Measurements from ENCODE around the gene PRODH.

PRODH gene

DNA sequence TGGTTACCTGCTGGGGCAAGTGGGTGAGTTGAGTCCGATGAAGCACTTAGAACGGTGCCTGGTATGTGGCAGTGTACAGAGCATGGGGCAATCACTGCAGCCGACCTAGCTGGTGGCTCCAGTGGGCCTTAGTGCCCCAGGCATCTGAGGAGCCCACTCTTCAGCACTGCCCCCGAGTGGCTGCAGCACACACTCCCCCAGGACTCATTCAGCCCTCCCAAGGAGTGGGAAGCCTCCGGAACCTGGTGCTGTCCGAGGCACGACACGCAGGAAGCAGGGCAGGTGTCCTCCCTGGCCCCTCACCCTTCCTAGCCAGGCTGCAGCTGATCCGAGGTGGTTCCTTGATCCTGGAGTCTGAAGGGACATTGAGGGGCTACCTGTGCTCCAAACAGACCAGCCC, 42.4 kb upstream of the PRODH start:
- Histone ChIP-seq H3K27me3 (ENCODE audit: low read length) (no peaks in the 10 kb centered on the region), H3K79me2 (ENCODE audit: insufficient read depth, low read length) (no peaks in the 10 kb centered on the region), H2AFZ (ENCODE audit: low read depth, low read length, severe bottlenecking) (no peak overlapping the region), H3K9me3 (ENCODE audit: insufficient read depth, low read length) (no peaks in the 10 kb centered on the region), H3K9ac (ENCODE audit: low read length) (no peak overlapping the region), H3K36me3 (ENCODE audit: low read length) (no peaks in the 10 kb centered on the region), H3F3A (ENCODE audit: insufficient read depth) (no peaks in the 10 kb centered on the region), H3K4me3 (ENCODE audit: insufficient read depth, low read length, poor library complexity, severe bottlenecking) (no peak overlapping the region), H3K27ac (ENCODE audit: low read depth, low read length) (no peak overlapping the region), H3K4me2 (ENCODE audit: low read depth, low read length, poor library complexity, severe bottlenecking) (no peak overlapping the region), H3K9me2 (replicated peaks; ENCODE audit: insufficient read depth, low read length) (no peaks in the 10 kb centered on the region), H4K20me1 (ENCODE audit: low read depth, low read length) (no peaks in the 10 kb centered on the region)
- TF ChIP-seq, protein P1, sequence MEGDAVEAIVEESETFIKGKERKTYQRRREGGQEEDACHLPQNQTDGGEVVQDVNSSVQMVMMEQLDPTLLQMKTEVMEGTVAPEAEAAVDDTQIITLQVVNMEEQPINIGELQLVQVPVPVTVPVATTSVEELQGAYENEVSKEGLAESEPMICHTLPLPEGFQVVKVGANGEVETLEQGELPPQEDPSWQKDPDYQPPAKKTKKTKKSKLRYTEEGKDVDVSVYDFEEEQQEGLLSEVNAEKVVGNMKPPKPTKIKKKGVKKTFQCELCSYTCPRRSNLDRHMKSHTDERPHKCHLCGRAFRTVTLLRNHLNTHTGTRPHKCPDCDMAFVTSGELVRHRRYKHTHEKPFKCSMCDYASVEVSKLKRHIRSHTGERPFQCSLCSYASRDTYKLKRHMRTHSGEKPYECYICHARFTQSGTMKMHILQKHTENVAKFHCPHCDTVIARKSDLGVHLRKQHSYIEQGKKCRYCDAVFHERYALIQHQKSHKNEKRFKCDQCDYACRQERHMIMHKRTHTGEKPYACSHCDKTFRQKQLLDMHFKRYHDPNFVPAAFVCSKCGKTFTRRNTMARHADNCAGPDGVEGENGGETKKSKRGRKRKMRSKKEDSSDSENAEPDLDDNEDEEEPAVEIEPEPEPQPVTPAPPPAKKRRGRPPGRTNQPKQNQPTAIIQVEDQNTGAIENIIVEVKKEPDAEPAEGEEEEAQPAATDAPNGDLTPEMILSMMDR (IDR thresholded peaks at IDR 0.05; ENCODE audit: insufficient read depth, low read length, poor library complexity, severe bottlenecking), result no peak
- TF ChIP-seq EZH2phosphoT487 (conservative IDR thresholded peaks at IDR 0.05; ENCODE audit: low read length), result no peak

DNA sequence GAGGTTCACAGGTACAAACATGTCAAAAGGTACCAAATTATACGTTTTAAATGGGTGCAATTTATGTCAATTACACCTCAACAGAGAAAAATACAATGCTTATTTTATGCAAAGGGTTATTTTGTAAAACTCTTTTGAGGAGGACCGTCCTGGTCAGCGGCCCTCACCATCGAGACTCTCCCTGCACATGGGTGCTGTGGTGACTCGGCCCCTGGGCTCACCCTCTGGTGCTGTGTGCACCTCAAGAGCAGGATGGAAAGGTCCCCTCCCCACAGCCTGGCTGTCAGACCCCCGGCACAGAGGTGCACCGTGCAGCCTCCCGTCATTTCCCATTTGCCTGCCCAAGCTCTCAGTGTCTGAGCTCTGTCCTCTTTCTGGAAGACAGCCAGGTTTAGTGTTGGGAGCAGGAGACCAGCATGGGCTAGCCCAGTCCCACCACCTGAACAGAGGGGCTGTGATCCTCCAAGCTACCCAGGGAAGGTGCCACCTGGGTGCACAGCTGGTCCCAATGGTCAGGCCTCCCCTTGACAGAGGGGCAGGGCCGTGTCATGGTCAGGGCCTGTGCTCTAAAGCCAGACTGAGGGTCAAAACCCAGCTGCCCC, 41.8 kb upstream of the PRODH start:
- H4K20me1 ChIP-seq (ENCODE audit: low read depth, low read length), result no peaks in the 10 kb centered on the region
- H3F3A ChIP-seq (ENCODE audit: insufficient read depth), result no peaks in the 10 kb centered on the region
- no peaks in the 10 kb centered on the region for H3K79me2 ChIP-seq (ENCODE audit: insufficient read depth, low read length)
- H2AFZ ChIP-seq (ENCODE audit: low read depth, low read length, severe bottlenecking), result no peak overlapping the region
- H3K27me3 ChIP-seq (ENCODE audit: low read length), result no peaks in the 10 kb centered on the region
- no peak for TF ChIP-seq EZH2phosphoT487 (conservative IDR thresholded peaks at IDR 0.05; ENCODE audit: low read length)
- TF ChIP-seq, protein P1 (IDR thresholded peaks at IDR 0.05; ENCODE audit: insufficient read depth, low read length, poor library complexity, severe bottlenecking), result no peak
- no peaks in the 10 kb centered on the region for H3K36me3 ChIP-seq (ENCODE audit: low read length)
- H3K9ac ChIP-seq (ENCODE audit: low read length), result no peak overlapping the region
- no peak overlapping the region for H3K4me3 ChIP-seq (ENCODE audit: insufficient read depth, low read length, poor library complexity, severe bottlenecking)
- H3K4me2 ChIP-seq (ENCODE audit: low read depth, low read length, poor library complexity, severe bottlenecking), result no peak overlapping the region
- no peaks in the 10 kb centered on the region for H3K9me2 ChIP-seq (replicated peaks; ENCODE audit: insufficient read depth, low read length)
- H3K9me3 ChIP-seq (ENCODE audit: insufficient read depth, low read length), result no peaks in the 10 kb centered on the region
- H3K27ac ChIP-seq (ENCODE audit: low read depth, low read length), result no peak overlapping the region

DNA sequence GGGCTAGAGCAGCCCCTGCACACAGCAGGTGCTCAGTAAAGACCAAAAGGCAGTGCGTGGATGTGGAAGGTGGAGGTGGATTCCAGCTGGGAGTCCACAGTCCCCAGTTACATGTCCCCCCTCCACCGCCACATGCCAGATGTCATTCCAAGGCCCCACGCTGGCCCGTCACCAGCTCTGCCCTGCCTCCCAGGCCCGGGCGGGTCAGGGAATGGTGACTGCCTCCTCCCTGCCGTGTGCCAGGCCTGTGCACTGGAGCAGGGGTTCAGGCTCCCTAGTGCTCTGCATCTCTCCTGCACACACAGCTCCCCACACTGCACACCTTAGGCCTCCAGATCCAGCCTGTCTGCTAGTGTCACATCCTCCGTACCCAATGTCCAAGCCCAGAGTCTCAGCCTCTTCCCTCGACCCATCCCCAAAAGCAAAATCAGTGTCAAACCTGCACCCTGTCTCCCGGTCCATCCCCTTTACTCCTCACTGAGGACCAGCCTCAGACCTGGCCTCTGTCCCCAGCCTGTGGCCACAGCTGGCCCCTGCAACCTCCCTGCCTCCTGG, 40.2 kb upstream of the PRODH start:
- TF ChIP-seq EZH2phosphoT487 (conservative IDR thresholded peaks at IDR 0.05; ENCODE audit: low read length), result no peak
- TF ChIP-seq, protein P1 (IDR thresholded peaks at IDR 0.05; ENCODE audit: insufficient read depth, low read length, poor library complexity, severe bottlenecking), result no peak
- Histone ChIP-seq H3K79me2 (ENCODE audit: insufficient read depth, low read length) (no peaks in the 10 kb centered on the region), H3K4me2 (ENCODE audit: low read depth, low read length, poor library complexity, severe bottlenecking) (no peak overlapping the region), H3F3A (ENCODE audit: insufficient read depth) (no peaks in the 10 kb centered on the region), H3K9ac (ENCODE audit: low read length) (no peak overlapping the region), H3K36me3 (ENCODE audit: low read length) (no peaks in the 10 kb centered on the region), H3K4me3 (ENCODE audit: insufficient read depth, low read length, poor library complexity, severe bottlenecking) (no peak overlapping the region), H3K9me2 (replicated peaks; ENCODE audit: insufficient read depth, low read length) (no peaks in the 10 kb centered on the region), H3K27ac (ENCODE audit: low read depth, low read length) (no peak overlapping the region), H3K27me3 (ENCODE audit: low read length) (no peaks in the 10 kb centered on the region), H2AFZ (ENCODE audit: low read depth, low read length, severe bottlenecking) (no peak overlapping the region), H3K9me3 (ENCODE audit: insufficient read depth, low read length) (no peaks in the 10 kb centered on the region), H4K20me1 (ENCODE audit: low read depth, low read length) (no peaks in the 10 kb centered on the region)
